Astrocyte (in vitro differentiated cells and primary cell): ENCODE data around the gene RNF212B. TPM values are rescaled to one million over a fixed set of nuclear protein-coding genes. Genes with fewer than 3 reads are reported as not detected.
A peak's percentile ranks its signal among the peaks of the same experiment; 100 is the strongest.

ENCODE experiments used
- DNase-seq: peaks from one replicate; pipeline ENCODE4 v3.0.0-alpha.2; 2010; ENCODE audit warnings: low read depth
- FAIRE-seq: peaks from 2 replicates; lab custom pipeline; 2011; peaks lifted over from hg19 to GRCh38; lab: Jason Lieb, UNC
- H2AFZ ChIP-seq: 2 replicates; pipeline ENCODE4 v1.6.0; 2012; ENCODE audit warnings: low read depth, low read length, inconsistent platforms
- H3K27ac ChIP-seq: 2 replicates; pipeline ENCODE4 v1.5.1; 2011; ENCODE audit warnings: low read depth, low read length, inconsistent platforms
- H3K27me3 ChIP-seq: 2 replicates; pipeline ENCODE4 v1.6.0; 2011; ENCODE audit warnings: low read length, inconsistent platforms; ENCODE audit not compliant: insufficient read depth
- H3K36me3 ChIP-seq: 2 replicates; pipeline ENCODE4 v1.5.1; 2011; ENCODE audit warnings: low read length, inconsistent platforms; ENCODE audit not compliant: insufficient read depth
- H3K4me1 ChIP-seq: 2 replicates; pipeline ENCODE4 v1.5.1; 2011; ENCODE audit warnings: low read length, inconsistent platforms; ENCODE audit not compliant: insufficient read depth
- H3K4me2 ChIP-seq: 2 replicates; pipeline ENCODE4 v1.6.0; 2012; ENCODE audit warnings: low read length, inconsistent platforms
- H3K4me3 ChIP-seq: 2 replicates; pipeline ENCODE4 v1.5.1; 2011; ENCODE audit warnings: low read depth, mild to moderate bottlenecking, low read length, inconsistent platforms; ENCODE audit not compliant: insufficient read depth
- H3K79me2 ChIP-seq: 2 replicates; pipeline ENCODE4 v1.6.0; 2012; ENCODE audit warnings: mild to moderate bottlenecking, low read length, inconsistent platforms; ENCODE audit not compliant: insufficient read depth
- H3K9ac ChIP-seq: 2 replicates; pipeline ENCODE4 v1.6.0; 2012; ENCODE audit warnings: mild to moderate bottlenecking, low read length, inconsistent platforms
- H3K9me3 ChIP-seq: 2 replicates; pipeline ENCODE4 v1.5.1; 2012; ENCODE audit warnings: low read depth, mild to moderate bottlenecking, low read length, inconsistent platforms; ENCODE audit not compliant: insufficient read depth
- H4K20me1 ChIP-seq: 2 replicates; pipeline ENCODE4 v1.6.0; 2012; ENCODE audit warnings: low read length, inconsistent platforms; ENCODE audit not compliant: insufficient read depth
- H3K27ac Mint-ChIP-seq: one replicate; pipeline ENCODE4 v1.8.0; 2021; ENCODE audit warnings: mild to moderate bottlenecking, mixed read lengths; ENCODE audit not compliant: unreplicated experiment
- H3K27me3 Mint-ChIP-seq: one replicate; pipeline ENCODE4 v1.8.0; 2021; ENCODE audit warnings: low read depth, mixed read lengths; ENCODE audit not compliant: unreplicated experiment
- H3K36me3 Mint-ChIP-seq: one replicate; pipeline ENCODE4 v1.8.0; 2021; ENCODE audit warnings: low read depth, mixed read lengths; ENCODE audit not compliant: unreplicated experiment
- H3K4me1 Mint-ChIP-seq: one replicate; pipeline ENCODE4 v1.8.0; 2021; ENCODE audit warnings: low read depth, mixed read lengths; ENCODE audit not compliant: unreplicated experiment
- H3K4me3 Mint-ChIP-seq: one replicate; pipeline ENCODE4 v1.8.0; 2021; ENCODE audit warnings: mild to moderate bottlenecking, moderate library complexity, mixed read lengths; ENCODE audit not compliant: unreplicated experiment
- H3K9me3 Mint-ChIP-seq: one replicate; pipeline ENCODE4 v1.8.0; 2021; ENCODE audit warnings: mild to moderate bottlenecking, mixed read lengths; ENCODE audit not compliant: unreplicated experiment
- EZH2 ChIP-seq: IDR thresholded peaks from 2 replicates; pipeline ENCODE4 v1.6.1; 2012; ENCODE audit warnings: mild to moderate bottlenecking, low read length, inconsistent platforms; ENCODE audit not compliant: insufficient read depth
- total RNA-seq: library from RNA; stranded (reverse); gene quantifications from 2 replicates; pipeline ENCODE4 v1.2.1, GENCODE V29; 2021
- TF ChIP-seq, protein P1 (sequence below): IDR thresholded peaks from 2 replicates; pipeline ENCODE4 v1.5.1; 2011; ENCODE audit warnings: low read depth, mild to moderate bottlenecking, inconsistent platforms, low read length, moderate library complexity; ENCODE audit not compliant: insufficient read depth

Gene RNF212B
- total RNA-seq, 1 donor from 2014 or later: not detected

- no peak overlapping the region for H3K4me3 Mint-ChIP-seq
- Histone ChIP-seq H4K20me1 (peaks cover 12% of the 10 kb centered on the region), H3K9me3 (no peaks in the 10 kb centered on the region), H2AFZ (no peak overlapping the region), H3K79me2 (peaks cover 20% of the 10 kb centered on the region), H3K27ac (no peak overlapping the region), H3K4me2 (no peak overlapping the region), H3K36me3 (no peaks in the 10 kb centered on the region), H3K27me3 (no peaks in the 10 kb centered on the region), H3K4me3 (no peak overlapping the region), H3K9ac (no peak overlapping the region), H3K4me1 (peaks cover 9% of the 10 kb centered on the region)
- no peak for FAIRE-seq
- peaks cover 12% of the 10 kb centered on the region for H3K36me3 Mint-ChIP-seq
- H3K27ac Mint-ChIP-seq: no peak overlapping the region
- peaks cover 7% of the 10 kb centered on the region for H3K4me1 Mint-ChIP-seq
- H3K27me3 Mint-ChIP-seq: no peaks in the 10 kb centered on the region
- H3K9me3 Mint-ChIP-seq: no peaks in the 10 kb centered on the region
- TF ChIP-seq, protein P1, sequence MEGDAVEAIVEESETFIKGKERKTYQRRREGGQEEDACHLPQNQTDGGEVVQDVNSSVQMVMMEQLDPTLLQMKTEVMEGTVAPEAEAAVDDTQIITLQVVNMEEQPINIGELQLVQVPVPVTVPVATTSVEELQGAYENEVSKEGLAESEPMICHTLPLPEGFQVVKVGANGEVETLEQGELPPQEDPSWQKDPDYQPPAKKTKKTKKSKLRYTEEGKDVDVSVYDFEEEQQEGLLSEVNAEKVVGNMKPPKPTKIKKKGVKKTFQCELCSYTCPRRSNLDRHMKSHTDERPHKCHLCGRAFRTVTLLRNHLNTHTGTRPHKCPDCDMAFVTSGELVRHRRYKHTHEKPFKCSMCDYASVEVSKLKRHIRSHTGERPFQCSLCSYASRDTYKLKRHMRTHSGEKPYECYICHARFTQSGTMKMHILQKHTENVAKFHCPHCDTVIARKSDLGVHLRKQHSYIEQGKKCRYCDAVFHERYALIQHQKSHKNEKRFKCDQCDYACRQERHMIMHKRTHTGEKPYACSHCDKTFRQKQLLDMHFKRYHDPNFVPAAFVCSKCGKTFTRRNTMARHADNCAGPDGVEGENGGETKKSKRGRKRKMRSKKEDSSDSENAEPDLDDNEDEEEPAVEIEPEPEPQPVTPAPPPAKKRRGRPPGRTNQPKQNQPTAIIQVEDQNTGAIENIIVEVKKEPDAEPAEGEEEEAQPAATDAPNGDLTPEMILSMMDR: no peak
- no peak for TF ChIP-seq EZH2
- DNase-seq: no peak
These were observed 43.5 kb downstream of the RNF212B start for GRCh38 chr14:23281247-23281646.

GRCh38 chr14:23284654-23285529 lies 47.2 kb downstream of the RNF212B start:
- H3K4me3 Mint-ChIP-seq: peak overlapping the region; percentile 94
- H3K4me1 Mint-ChIP-seq: peaks cover 9% of the 10 kb centered on the region
- no peak overlapping the region for H3K27ac ChIP-seq
- no peaks in the 10 kb centered on the region for H3K9me3 Mint-ChIP-seq
- peaks cover 20% of the 10 kb centered on the region for H3K79me2 ChIP-seq
- DNase-seq (no peak), FAIRE-seq (no peak)
- H3K4me1 ChIP-seq: peaks cover 16% of the 10 kb centered on the region
- H3K4me2 ChIP-seq: peak overlapping the region; percentile 97
- TF ChIP-seq, protein P1: no peak
- no peak for TF ChIP-seq EZH2
- H3K9ac ChIP-seq: peak overlapping the region; percentile 90
- peak overlapping the region; percentile 93 for H2AFZ ChIP-seq
- H3K27me3 ChIP-seq: peaks cover 5% of the 10 kb centered on the region
- no peaks in the 10 kb centered on the region for H3K36me3 ChIP-seq
- H3K9me3 ChIP-seq: no peaks in the 10 kb centered on the region
- H3K27me3 Mint-ChIP-seq: peaks cover 4% of the 10 kb centered on the region
- peaks cover 3% of the 10 kb centered on the region for H3K36me3 Mint-ChIP-seq
- H3K4me3 ChIP-seq: peak overlapping the region; percentile 91
- peaks cover 10% of the 10 kb centered on the region for H4K20me1 ChIP-seq
- peak overlapping the region; percentile 62 for H3K27ac Mint-ChIP-seq
